HL-60/S4 treated with retinoic acid at 250 ng/mL for 4 days and 3 days (cell line): ENCODE measurements around the gene ZNF445.
"Not testable (repeated sequence)": the region's sequence is repeated elsewhere in the genome, so short reads cannot be mapped to it uniquely, and the experiment has no call there.

Experiments used
- in situ Hi-C: fragments of 300-500 bp; cut with MboI; formaldehyde crosslinking; loops from 2 replicates; pipeline ENCODE4 v1.7.0; 2022; ENCODE audit warnings: low sequenced_read_pairs

Gene ZNF445

DNA sequence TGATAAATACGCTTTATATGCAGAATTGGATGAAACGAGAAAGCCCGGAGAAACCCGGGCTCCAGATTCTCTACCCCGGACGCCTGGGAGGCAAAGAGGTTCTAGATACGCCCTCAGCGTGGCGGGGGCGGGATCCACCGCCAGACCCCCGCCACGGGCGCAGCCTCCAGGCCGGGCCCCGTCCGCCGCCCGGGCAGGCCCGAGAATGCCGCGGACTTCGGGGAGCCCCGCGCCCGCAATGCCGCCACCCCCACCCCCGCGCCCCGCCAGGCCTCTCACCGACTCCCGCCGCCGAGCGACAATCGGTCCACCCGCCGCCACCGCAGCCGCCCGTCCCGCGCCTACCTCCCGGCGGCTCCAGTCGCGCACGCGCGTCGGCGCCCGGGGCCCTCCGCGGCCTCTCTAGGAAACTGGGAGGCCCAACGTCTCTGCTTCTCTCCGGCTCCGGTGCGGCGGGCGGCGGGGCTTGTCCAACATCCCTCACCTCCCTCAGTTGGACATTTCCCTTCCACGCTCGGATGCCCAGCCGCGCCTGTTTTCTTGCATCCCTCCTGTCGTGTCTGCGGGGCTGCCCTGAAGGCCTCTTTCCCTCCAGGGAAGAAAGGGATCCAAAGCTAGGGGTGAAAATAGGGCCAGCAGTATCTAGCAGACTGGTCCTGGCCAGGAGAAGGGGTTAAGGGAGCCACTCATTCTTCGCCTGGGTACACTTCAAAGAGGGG lies at the start of gene ZNF445:
TSS of gene ZNF445 (minus strand) at position 359 of the 719 bp plus-strand sequence. CDS start 22,121 bp downstream, outside the sequence.
- in situ Hi-C loops: no loop called here

DNA sequence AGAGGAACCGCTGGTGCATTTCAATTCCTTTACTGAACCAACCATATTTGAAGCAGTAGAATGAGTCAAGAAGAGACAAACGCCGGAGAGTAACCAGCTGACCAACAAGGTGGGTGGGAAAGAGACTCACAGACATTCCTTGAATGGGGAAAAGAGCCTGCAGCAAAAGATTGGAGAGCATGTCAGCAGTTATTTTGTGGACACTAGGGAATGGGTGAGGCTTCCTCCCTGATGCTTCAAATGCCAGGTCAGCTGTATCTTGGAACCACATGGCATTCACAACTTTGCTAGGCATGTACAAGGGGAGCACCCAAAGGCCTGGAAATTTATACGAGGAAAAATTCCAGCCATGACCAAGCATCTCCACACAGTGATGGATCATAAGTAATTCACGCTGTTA lies 47.6 kb upstream of the ZNF445 start:
- in situ Hi-C loops: no loop called here

DNA sequence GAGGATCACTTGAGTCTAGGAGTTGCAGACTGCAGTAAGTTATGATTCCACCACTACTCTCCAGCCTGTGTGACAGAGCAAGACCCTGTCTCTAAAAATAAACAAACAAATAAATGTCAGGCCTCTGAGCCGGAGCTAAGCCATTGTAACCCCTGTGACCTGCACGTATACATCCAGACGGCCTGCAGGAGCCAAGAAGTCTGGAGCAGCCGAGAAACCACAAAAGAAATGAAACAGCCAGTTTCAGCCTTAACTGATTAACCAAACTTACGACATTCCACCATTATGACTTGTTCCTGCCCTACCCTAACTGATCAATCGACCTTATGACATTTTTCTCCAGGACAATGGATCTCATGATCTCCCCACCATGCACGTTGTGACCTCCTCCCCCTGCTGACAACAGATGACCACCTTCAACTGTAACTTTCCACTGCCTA lies 45.0 kb upstream of the ZNF445 start:
- in situ Hi-C loops: no loop called here

DNA sequence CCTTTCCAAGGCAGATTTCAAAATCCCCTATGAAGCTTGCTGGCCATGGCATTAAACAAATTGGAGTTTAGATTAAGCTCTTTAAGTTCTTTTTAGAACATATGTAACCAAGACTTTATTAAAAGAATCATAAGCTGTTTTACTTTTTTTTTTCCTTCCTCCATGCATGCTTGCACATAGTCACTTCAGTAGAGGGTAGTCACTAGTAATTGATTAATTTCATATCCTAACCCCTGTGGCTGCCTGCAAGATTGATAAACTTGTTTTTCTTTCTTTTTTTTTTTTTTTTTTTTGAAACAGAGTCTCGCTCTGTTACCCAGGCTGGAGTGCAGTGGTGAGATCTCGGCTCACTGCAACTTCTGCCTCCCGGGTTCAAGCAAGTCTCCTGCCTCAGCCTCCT lies 44.3 kb upstream of the ZNF445 start:
- in situ Hi-C loops: no loop called here

DNA sequence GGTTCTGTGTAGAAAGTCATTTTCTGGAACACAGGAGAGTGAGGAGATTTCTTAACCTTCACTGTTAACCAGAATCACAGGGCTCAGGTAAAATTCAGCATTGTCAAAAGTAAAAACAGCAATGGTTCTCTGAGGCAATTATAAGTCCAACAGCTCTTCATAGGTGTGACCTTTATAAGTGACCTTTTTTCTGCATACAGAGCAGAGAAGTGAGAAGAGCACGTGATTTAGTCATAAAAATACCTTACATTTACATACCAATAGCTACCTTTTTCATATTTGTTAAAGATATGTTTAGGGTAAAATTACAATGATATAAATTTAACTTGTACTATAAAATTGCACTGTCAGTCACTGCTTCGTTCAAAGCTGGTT lies 41.3 kb upstream of the ZNF445 start:
- in situ Hi-C loops: no loop called here

DNA sequence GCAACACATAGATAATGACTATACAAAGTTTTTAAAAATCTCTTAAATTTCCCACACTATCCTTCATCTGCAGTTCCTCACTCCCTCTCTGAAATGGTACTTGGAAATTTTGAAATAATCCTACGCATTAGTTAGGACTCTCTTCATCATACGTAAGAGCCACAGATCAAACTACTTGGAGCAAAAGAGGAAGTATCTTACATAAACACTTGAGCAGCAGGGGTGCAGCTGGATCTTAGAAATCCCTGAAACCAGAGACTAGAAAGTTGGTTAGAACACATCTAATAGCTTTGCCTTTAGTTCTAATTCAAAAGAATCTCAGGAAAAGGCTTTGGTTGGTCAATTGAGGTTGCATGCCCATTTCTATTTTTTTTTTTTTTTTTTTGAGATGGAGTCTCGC lies 38.8 kb upstream of the ZNF445 start:
- in situ Hi-C loops: no loop called here

DNA sequence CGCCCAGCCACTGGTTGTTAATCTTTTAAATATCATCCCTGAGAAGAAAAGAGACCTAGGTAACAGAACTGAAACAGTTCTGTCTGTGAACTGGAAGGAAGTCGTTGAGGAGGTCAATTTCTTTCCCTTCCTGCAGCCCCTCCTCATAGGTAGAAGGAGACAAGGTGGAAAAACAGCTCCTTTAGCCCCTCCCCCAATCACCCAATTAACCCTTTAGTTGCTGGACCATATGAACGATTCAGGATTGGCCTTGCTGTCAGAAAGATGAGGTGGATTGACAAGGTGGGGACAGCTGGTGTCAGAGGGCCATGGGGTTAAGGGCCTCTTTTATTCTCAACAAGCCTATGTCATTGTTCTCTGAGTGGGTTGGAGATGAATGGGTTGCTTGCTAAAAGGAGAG lies 36.0 kb upstream of the ZNF445 start:
- in situ Hi-C loops: no loop called here

DNA sequence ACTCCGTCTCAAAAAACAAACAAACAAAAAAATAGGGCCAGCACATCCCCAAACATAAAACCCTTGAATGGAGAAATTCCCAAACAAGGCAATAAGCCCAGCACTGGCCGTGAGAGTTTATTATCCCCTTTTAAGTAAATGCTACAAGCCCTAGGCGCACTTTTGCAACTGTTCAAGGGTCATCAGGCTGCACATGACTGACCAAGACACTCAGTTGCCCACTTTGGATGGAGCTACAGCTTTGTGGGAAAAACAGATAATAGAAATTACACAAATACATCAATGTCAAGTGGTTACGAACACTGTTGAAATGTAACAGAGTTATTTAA lies 33.7 kb upstream of the ZNF445 start:
- in situ Hi-C loops: no loop called here

DNA sequence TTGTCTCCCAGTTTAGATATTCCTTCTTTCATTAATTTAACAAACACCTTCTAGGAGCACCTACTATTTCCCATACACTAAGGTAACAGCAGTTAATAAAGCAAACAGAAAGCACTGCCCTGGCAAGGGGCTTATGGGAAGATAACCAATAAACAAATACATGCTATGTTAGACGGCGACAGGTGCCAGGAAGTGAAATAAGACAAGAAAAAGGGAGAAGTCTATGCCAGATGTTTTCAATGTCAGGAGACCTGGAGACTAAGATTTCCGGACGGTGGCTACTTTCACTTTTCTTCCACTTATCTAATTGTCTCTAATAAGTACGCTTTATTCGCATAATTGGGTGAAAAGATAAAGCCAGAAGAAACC lies 32.5 kb upstream of the ZNF445 start:
- in situ Hi-C loops: no loop called here

DNA sequence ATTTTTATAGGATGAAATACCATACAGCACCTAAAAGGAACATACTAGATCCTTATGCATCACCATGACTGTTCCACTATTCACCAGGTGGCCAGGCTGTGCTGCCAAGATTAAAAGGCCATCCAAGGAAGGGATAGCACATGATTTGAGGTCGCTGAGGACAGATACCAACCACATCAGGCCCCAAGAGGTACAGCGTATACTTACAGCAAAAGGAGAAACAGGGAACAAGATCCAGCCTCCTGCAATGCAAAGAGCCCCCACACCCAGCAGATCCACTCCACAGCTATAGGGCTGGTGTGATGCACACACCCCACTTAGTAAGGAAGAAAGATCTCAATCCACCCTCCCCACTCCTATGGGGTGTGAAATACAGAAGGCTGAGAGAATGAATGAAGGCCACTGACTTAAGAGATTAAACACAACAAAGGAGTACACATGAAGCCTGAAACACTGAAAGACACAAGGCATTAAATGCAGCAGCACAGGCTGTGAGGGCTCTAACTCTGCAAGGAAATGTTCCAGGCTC lies 32.0 kb upstream of the ZNF445 start:
- in situ Hi-C loops: no loop called here

DNA sequence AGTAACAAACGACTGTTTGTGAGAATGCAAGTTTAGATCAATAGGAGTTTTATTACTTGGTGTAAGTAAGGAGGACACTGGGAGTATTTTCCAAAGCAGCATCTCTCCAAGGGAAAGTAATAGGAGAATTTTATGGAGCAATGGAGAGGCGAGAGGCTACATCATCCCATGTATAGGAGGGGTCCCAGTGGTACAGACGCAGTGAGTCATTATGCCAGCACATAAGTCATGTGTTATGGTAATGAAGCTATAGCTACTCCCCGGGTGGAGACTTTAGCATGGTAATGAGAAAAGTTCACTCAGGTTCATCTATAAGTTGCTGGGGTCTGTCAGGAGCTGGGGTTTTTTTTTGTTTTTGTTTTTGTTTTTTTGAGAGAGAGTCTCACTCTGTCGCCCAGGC lies 29.5 kb upstream of the ZNF445 start:
- in situ Hi-C loops: no loop called here

DNA sequence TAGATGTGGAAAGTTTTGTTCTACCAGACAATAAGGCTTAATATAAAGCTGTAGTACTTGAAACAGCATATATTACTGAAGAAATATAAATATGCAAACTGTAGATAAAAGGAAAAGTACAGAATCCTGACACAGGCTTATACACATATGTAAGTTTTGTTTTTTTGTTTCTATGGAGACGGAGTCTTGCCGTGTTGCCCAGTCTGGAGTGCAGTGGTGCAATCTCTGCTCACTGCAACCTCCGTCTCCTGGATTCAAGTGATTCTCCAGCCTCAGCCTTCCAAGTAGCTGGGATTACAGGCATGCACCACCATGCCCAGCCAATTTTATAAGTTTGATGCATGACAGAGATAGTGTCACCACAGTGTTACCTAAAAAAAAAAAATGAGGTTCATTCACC lies 29.1 kb upstream of the ZNF445 start:
- in situ Hi-C loops: no loop called here

DNA sequence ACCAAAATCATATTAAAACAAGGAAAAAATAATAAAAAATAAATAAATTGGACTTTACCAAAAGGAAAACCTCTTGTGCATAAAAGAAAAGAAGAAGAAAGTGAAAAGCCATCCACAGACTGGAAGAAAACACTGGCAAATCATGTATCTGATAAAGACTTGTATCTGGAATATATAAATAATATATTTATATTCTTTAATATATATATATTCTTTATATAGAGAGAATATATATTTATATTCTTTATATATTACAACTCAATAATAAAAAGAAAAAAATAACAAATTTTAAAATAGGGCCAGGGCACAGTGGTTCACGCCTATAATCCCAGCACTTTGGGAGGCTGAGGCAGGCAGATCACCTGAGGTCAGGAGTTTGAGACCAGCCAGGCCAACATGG lies 27.1 kb upstream of the ZNF445 start:
- in situ Hi-C loops: no loop called here

DNA sequence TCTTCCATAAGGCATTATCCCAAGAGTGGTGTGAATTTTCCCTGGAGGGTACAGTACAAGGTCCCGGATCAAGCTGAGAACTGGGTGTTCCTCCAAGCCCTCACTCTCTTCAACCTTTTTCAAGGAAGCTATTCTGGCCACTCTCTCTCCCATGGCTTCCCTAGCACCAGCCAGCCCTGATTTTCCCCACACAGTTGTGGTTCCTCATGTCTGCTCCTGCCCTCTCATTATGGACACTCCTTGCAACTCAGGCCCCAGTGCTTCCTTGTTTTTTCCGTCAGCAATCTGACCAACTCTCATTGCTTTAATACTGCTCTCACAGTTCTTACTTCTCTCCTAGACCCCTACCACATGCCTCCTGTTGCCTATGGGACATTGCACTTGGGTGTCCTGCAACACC lies 25.7 kb upstream of the ZNF445 start:
- in situ Hi-C loops: not testable (repeated sequence)

DNA sequence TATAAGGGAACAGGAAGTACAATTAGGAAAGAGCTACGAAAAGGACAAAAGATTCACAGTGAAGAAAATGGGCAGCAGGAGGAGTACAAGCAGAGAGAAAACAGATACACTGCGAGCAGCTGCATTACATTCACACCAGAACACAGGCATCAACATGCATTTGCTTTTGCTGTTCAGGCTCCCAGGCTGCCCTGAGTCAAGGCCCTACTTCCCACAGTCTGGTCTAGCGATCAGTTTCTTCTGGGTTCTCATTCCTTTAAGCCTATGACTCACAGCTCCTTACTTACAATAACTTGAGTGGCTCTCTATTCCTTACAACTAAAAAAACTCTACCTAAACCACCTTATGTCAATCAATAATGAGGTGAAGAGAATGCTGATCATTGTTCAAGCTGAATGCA lies 24.5 kb upstream of the ZNF445 start:
- in situ Hi-C loops: no loop called here

DNA sequence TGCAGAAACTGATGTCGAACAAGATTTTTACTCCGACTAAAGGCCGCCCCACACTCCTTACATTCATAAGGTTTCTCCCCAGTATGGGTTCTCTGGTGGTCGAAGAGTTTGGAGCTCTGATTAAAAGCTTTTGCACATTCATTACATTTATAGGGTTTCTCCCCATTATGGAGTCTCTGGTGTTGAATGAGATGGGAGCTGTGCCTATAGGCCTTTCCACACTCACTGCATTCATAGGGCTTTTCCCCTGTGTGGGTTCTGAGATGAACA lies 22.4 kb upstream of the ZNF445 start:
- in situ Hi-C loops: not testable (repeated sequence)

DNA sequence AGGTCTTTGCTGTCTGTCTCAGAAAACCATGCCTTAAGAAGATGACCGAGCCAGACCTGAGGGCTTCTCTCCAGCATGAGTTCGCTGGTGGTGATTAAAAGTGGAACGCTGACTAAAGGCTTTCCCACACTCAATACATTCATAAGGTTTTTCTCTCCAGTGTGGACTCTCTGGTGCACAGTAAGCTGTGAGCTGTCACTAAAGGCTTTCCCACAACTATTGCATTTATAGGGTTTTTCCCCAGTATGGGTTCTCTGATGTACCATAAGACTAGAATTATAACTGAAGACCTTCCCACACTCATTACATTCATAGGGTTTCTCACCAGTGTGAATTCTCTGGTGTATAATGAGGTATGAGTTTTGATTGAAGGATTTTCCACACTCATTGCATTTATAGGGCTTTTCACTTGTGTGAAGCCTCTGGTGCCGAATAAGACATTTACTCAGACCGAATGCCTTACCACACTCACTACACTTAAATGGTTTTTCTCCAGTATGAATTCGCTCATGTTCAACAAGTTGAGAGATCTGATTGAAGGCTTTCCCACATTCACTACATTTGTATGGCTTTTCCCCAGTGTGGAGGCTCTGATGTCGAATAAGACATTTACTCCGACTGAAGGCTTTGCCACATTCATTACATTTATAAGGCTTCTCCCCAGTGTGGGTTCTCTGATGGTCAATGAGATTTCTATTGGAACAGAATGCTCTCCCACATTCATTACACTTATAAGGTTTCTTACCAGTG lies 21.9 kb upstream of the ZNF445 start:
- in situ Hi-C loops: no loop called here

DNA sequence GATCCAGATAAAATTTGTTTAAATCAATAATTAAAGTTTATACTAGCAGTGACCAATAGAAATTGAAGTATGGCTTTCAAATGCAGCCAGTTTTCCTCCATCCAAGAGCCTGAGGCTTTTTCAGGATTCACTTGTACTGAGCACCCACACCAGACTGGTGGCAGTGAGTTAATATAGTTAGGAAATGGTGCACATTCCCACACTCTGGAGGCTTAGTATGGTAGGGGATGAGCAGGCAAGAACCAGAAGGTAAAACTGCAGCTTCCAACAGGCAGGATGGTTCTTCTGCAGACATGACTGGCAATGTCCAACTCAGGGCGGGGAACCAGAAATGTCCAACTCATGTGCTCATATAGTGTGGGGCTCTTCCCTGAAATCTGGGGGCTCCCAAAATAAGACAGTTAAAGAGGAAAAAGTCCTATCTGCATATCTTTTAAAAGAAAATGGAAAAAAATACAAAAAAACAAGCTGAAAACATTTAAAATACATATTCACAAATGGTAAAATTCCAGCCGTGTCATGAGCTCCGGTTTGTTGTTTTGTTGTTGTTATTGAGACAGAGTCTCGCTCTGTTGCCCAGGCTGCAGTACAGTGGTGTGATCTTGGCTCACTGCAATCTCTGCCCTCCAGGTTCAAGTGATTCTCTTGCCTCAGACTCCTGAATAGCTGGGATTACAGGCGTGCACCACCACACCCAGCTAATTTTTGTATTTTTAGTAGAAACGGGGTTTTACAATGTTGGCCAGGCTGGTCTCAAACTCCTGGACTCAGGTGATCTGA lies 18.4 kb upstream of the ZNF445 start:
- in situ Hi-C loops: no loop called here

DNA sequence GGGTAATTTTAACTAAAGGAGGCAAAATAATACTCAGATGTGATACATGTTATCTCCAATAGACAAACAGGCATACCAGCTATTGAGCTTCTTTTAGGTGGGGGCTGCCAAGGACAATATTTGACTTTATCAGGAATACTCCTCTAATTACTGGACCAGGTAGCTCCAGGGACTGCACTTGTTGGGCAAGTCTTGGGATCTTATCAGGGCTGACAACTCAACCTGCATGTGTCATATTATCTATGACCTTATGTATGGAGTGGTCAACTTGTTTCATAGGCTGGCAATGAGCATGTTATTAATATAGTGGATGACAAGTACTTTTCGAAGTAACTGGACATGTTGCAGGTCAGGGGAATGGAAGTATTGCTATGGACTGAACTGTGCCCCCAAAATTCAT lies 15.0 kb upstream of the ZNF445 start:
- in situ Hi-C loops: no loop called here

DNA sequence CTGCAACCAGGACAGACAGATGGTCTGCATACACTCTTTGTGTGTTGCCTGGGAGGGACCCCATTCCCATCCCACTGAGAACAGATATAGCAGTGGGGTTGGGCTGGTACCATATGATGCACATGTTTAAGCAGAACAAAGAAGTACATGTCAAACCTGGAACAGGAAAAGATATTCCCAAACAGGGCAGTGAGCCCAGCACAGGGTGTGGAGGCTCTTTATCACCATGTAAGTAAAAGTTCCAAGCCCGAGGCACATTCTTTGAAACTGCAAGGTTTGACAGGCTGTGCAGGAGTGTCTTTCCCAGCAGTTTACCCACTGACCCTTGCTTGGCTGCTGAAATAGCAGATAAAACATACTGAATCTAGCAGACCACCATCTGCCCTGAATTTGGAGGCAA lies 5.3 kb upstream of the ZNF445 start:
- in situ Hi-C loops: no loop called here

DNA sequence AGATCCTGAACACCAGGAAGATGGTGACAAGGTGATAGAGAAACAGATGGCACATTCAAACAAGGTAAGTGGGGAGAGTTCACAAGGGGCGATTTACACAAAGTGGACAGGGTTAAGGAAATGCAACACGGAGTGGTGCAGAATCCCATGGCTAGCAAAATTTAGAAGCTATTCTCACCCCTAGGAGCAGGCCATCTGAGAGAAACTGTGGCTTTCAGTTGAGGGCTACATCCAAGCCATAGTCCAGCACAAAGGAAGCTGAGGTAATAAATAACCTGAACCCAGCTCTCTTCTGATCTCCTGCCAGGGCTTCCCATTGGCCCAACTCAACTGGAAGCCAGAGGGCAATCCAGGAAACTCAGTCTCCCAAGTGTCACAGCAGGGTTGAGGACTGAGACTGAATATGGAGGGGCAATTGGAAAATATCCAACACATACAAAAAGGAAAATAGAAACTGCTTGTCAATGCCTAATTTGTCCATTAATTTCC lies 1.2 kb upstream of the ZNF445 start:
- in situ Hi-C loops: no loop called here

DNA sequence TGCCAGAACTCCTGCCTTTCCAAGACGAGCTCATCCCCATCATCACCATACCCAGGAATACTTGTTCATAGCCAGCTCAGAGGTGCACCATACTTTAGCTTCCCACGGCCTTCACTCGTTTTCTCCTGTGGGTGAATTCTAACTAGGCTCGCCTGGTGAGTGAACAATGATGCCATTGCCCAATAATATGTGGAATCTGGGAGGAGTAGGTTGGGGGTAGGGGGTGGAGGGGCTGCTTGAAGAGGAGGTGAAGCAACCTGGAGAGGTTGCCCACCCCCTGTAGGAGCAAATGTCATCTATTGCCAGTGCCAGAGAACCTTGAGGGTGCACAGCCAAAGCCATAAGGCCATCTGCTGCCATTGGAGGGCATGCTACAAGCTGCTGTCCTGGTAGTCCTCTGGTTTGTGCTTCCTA lies 592 bp upstream of the ZNF445 start:
- in situ Hi-C loops: no loop called here
